NCI-H524 treated with DMSO at 0.1 percent for 48 hours (cell line): ENCODE results near the gene DGKG.

Source experiments
- DNase-seq: peaks from one replicate; lab custom pipeline; 2025; lab: John Stamatoyannopoulos, UW

DGKG gene

GRCh38 chr3:186241910-186242821, 119.9 kb downstream of the DGKG start:
- no peak for DNase-seq

- DNase-seq: peak; percentile 82
Measured at GRCh38 chr3:186239321-186239720, 122.7 kb downstream of the DGKG start.

GRCh38 chr3:186237915-186238314, 124.1 kb downstream of the DGKG start:
- no peak for DNase-seq

GRCh38 chr3:186236357-186237020, 125.5 kb downstream of the DGKG start:
- no peak for DNase-seq

GRCh38 chr3:186235554-186235953, 126.5 kb downstream of the DGKG start:
- DNase-seq: no peak

- no peak for DNase-seq
Measured at GRCh38 chr3:186234152-186234551, 127.9 kb downstream of the DGKG start.

- DNase-seq: no peak
Measured at GRCh38 chr3:186226482-186226881, 135.6 kb downstream of the DGKG start.

- DNase-seq: no peak
Measured at GRCh38 chr3:186225603-186226002, 136.4 kb downstream of the DGKG start.

GRCh38 chr3:186224041-186224610, 137.9 kb downstream of the DGKG start:
- no peak for DNase-seq

- DNase-seq: no peak
Measured at GRCh38 chr3:186223476-186223875, 138.6 kb downstream of the DGKG start.

GRCh38 chr3:186221760-186222378, 140.2 kb downstream of the DGKG start:
- no peak for DNase-seq

- DNase-seq: no peak
Measured at GRCh38 chr3:186220911-186221645, 141.0 kb downstream of the DGKG start.

- DNase-seq: no peak
Measured at GRCh38 chr3:186220365-186220764, 141.7 kb downstream of the DGKG start.

- DNase-seq: no peak
Measured at GRCh38 chr3:186219211-186219638, 142.8 kb downstream of the DGKG start.

GRCh38 chr3:186218421-186218820, 143.6 kb downstream of the DGKG start:
- no peak for DNase-seq

GRCh38 chr3:186217820-186218164, 144.2 kb downstream of the DGKG start:
- peak; percentile 47 for DNase-seq

- DNase-seq: no peak
Measured at GRCh38 chr3:186216900-186217819, 144.9 kb downstream of the DGKG start.

GRCh38 chr3:186214670-186215069, 147.4 kb downstream of the DGKG start:
- DNase-seq: no peak

- no peak for DNase-seq
Measured at GRCh38 chr3:186213946-186214345, 148.1 kb downstream of the DGKG start.

GRCh38 chr3:186212611-186213010, 149.4 kb downstream of the DGKG start:
- peak; percentile 97 for DNase-seq
